Measurements from ENCODE around the gene NEK8.

NEK8 gene

GRCh38 chr17:28728364-28729200 lies at the start of gene NEK8:
Gene NEK8 (plus strand): TSS chr17:28728788. CDS start chr17:28728814, 26 bp downstream.
- DNase-seq (ENCODE audit: low read depth) = peak; percentile 98

DNA sequence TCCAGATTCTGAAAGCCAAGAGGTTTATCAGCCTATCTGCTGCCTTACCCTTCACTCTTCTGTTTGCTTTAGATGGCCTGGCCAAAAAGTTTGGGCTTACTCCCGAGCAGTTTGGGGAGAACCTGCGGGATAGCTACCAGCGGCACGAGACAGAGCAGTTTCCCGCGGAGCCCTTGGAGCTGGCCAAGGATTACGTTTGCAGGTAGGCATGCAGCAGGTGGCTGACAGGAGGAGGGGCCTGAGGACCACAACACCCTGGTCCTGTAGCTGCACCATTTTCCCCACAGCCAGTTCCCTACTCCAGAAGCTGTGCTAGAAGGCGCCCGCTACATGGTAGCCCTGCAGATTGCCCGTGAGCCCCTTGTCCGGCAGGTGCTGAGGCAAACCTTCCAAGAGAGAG lies 45.9 kb upstream of the NEK8 start:
- no peak for DNase-seq (ENCODE audit: low read depth)

- no peak for DNase-seq (ENCODE audit: low read depth)
Measured at GRCh38 chr17:28684963-28685362, 43.6 kb upstream of the NEK8 start.

GRCh38 chr17:28685366-28685765 lies 43.2 kb upstream of the NEK8 start:
- DNase-seq (ENCODE audit: low read depth) = no peak

DNA sequence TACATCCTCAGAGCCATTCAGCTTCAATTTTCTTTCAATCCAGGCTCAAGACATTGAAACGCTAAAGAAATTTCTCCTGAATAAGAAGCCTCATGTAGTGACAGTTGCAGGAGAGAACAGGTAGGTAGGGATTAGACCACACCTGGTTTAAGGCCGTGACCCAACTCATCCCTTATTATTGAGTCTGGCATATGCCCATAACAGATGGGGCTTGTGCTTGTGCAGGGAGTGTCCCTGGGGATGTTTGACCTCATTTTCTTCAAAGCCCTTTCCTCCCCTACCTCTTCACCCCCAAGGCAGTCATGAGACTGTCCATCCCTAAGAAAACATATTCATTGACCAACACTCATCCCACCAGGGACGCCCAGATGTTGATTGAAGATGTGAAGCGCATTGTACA lies 42.3 kb upstream of the NEK8 start:
- no peak for DNase-seq (ENCODE audit: low read depth)

GRCh38 chr17:28688481-28688880 lies 40.1 kb upstream of the NEK8 start:
- no peak for DNase-seq (ENCODE audit: low read depth)

GRCh38 chr17:28689011-28689410 lies 39.6 kb upstream of the NEK8 start:
- DNase-seq (ENCODE audit: low read depth) = no peak

GRCh38 chr17:28693869-28694268 lies 34.7 kb upstream of the NEK8 start:
- DNase-seq (ENCODE audit: low read depth) = no peak

DNA sequence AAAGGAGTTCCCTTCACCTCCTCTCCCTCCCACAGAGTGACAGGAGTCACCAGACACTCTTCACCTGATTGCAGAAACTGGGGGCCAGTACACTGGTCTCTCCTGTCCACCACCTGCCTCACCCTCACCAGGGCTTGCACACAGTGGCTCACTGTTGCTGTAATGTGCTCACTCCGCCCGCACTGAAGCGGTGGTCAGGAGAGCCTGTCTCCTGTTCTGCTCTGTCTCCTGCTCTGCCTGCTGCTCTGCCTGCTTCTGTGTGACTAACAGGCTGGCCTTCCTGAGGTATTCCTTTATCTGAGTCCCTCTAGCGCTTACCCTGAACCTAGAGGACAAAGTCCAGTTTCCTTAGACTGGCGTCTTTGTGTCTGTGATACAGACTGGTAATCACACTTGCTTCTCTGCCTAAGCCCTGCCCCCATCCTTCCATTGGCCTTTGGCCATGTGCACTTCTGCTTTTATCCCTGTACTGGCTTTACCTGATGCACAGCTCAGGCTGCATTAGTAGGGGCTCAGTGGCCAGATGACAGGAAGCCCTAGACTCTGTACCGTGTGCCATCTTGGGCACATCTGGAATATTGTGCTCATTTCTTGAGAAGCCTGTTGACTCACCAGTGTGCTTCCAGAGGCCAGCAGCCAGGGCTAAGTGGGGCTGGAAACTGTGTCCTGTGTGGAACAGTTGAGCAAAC lies 30.2 kb upstream of the NEK8 start:
- DNase-seq (ENCODE audit: low read depth) = no peak

- DNase-seq (ENCODE audit: low read depth) = no peak
Measured at GRCh38 chr17:28700278-28700677, 28.3 kb upstream of the NEK8 start.

DNA sequence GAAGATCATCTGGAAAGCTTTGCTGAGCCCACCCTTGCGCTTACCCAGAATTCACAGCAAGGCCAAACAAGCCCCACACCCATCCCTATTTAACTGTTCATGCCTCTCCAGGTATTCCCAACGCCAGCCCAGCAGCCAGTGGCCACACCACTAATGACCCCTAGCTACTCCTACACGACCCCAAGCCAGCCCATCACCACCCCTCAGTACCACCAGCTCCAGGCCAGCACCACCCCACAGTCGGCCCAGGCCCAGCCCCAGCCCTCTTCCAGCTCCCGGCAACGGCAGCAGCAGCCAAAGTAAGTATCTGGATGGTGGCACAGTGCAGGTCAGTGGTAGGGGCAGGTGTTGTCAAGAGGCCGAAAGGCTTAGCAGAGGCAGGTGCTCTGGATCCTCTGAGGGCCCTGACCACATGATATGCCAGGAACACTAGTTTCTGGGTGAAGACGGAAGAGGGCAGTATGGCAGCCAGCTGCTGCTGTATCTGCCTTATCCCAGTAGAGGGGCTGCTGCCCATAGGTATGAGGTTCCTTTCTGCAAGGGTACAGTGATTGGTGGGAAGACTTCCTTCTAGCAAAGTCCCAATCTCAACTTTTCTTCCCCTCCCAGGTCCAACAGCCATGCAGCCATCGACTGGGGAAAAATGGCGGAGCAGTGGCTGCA lies 27.6 kb upstream of the NEK8 start:
- no peak for DNase-seq (ENCODE audit: low read depth)

DNA sequence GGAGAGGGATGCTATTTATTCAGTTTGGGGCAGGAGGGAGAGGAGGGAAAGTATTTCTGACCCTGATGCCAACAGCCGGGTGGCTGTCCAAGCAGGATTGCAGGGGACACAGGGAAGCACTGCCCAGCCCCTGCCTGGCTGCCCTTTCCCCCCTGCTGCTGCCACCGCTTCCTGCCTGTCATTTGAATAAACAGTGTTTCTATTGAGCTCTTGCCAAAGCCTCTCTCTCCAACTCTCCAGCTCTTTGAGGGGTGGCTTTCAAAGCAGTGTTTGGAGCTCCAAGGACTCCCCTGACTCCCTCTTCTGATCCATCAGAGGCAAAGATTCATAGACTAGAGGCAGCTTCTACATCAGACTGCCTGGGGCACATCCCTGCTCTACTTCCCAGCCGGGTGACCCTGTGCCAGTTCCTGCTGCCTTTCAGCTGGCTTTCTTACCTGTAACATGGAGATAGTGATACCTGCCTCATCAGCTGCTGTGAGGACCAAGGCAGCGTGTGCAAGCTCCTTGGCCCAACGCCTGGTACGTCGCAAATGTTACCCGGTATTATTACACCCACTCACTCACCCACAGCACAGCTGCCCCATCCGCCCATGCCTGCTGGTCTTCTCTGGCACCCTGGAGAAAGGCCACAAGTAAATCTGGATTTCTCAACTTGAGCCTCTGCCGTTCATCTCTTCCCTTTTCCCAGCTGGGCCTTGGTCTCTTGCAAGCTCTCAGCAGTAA lies 26.4 kb upstream of the NEK8 start:
- no peak for DNase-seq (ENCODE audit: low read depth)

GRCh38 chr17:28702752-28703150 lies 25.8 kb upstream of the NEK8 start:
- no peak for DNase-seq (ENCODE audit: low read depth)

- DNase-seq (ENCODE audit: low read depth) = no peak
Measured at GRCh38 chr17:28703552-28704218, 24.9 kb upstream of the NEK8 start.

GRCh38 chr17:28704219-28704858 lies 24.2 kb upstream of the NEK8 start:
- DNase-seq (ENCODE audit: low read depth) = no peak

DNA sequence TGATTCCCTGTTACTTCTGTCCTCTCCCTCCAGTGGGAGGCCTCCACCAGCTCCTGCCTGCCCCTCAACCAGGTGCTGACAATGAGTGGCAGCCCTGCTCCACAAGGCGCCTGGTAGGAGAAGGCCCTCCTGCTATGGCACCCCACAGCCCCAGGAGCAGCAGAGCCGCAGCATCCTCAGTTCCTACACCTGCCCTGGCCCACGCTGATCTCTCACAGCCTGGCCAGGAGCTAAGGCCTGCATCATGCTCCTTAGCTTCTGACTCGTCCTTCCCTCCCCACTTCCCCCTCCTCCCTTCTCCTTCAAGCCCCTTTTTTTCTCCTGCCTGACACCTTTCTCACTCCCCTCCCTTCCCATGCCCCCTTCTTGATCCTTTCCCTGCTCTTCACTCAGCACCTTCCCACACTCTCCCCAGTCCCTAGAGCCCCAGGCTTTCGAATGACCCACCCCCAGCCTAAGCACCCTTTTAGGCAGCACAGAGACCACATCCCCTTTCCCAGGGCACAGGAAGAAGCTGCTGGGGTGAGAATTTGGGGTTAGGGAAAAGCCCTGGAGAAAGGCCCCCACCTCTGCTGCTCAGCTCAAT lies 23.4 kb upstream of the NEK8 start:
- DNase-seq (ENCODE audit: low read depth) = no peak

- DNase-seq (ENCODE audit: low read depth) = no peak
Measured at GRCh38 chr17:28705728-28706334, 22.8 kb upstream of the NEK8 start.

- no peak for DNase-seq (ENCODE audit: low read depth)
Measured at GRCh38 chr17:28706471-28707338, 21.9 kb upstream of the NEK8 start.

- DNase-seq (ENCODE audit: low read depth) = no peak
Measured at GRCh38 chr17:28707339-28707720, 21.3 kb upstream of the NEK8 start.

Data from stimulated activated CD8-positive, alpha-beta memory T cell treated with anti-CD3 and anti-CD28 coated beads, Interleukin-7, amount 100 ng/mL, for 24 hours (primary cell).